Fibroblast of pulmonary artery (primary cell): ENCODE measurements around the gene ETFA.

Experiments
- DNase-seq: peaks from one replicate; pipeline ENCODE4 v3.0.0-alpha.2; 2010; ENCODE audit warnings: low read depth
- H3K4me3 ChIP-seq: replicated peaks from 2 replicates; pipeline ENCODE4 v1.5.1; 2011; ENCODE audit warnings: low read depth, mild to moderate bottlenecking, control low read depth, low read length, moderate library complexity
- TF ChIP-seq, protein P1 (sequence below): IDR thresholded peaks from 2 replicates; pipeline ENCODE4 v1.5.1; 2011; ENCODE audit warnings: mild to moderate bottlenecking, control low read depth, low read length, inconsistent platforms; ENCODE audit errors: missing control alignments

ETFA gene

DNA sequence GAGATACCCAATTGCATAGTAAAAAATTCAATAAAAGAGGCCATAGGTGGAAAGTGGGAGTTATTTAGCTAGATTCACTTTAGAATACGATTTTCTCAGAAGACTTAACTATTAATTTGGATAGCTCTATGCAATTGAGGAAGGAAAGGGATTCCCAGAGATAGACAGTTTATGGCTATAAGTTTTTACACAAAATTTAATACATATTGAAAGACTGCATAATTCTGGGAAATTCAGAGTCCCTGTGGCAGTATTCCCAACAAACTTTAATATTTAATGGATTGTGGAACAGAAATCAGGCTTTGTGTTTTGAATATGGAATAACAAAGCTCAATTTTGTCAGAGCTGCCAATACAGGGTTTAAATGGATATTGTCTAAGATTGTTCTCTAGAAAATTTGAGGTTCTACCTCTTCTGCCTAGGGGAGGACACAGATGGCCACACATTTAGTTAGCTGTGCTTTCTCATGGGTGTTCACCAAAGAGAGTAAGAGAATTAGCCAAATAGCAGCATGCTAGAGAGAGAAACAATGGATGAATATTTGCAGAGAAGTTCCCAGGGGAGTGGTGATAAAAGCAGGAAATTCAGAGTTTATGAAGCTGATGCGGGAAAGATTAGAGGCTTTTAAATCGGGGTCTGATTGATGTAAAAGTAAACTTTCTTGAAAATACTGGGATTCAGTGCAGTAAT lies 33.8 kb upstream of the ETFA start:
- TF ChIP-seq, protein P1, sequence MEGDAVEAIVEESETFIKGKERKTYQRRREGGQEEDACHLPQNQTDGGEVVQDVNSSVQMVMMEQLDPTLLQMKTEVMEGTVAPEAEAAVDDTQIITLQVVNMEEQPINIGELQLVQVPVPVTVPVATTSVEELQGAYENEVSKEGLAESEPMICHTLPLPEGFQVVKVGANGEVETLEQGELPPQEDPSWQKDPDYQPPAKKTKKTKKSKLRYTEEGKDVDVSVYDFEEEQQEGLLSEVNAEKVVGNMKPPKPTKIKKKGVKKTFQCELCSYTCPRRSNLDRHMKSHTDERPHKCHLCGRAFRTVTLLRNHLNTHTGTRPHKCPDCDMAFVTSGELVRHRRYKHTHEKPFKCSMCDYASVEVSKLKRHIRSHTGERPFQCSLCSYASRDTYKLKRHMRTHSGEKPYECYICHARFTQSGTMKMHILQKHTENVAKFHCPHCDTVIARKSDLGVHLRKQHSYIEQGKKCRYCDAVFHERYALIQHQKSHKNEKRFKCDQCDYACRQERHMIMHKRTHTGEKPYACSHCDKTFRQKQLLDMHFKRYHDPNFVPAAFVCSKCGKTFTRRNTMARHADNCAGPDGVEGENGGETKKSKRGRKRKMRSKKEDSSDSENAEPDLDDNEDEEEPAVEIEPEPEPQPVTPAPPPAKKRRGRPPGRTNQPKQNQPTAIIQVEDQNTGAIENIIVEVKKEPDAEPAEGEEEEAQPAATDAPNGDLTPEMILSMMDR, result no peak
- H3K4me3 ChIP-seq, result no peak overlapping the region
- DNase-seq, result no peak

DNA sequence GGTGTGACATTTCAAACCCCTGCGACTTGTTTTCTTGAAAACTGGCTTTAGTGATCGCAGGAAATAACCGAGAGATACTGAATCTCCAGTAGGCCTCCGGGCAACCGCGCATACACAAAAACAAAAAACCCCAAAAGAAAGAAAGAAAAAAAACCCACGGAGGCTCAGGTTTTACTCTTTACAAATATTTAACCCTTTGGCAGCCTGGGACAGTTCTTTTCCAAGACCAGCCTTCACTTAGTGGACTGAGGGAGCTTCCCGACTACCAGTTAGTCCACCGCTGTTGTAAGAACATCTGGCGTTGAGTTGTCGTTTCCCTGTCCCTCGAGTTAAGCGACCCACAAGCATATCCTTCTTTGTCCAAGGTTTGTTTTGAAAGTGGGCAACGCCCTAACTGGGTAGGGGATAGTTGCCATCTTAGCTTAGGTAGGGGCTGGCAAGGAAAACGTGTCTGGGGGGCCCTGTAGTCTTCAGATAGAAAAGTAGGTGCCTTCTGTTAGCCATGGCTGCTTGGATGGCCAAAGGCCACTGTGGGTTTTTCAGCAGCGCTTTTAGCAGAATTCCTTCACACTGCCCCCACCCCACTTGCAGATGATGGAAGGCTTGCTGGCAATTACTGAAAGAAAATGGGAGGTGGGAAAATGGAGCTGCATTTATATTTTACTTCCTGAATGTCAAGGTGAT lies 32.2 kb upstream of the ETFA start:
- H3K4me3 ChIP-seq, result no peak overlapping the region
- TF ChIP-seq, protein P1, result no peak
- DNase-seq, result no peak

DNA sequence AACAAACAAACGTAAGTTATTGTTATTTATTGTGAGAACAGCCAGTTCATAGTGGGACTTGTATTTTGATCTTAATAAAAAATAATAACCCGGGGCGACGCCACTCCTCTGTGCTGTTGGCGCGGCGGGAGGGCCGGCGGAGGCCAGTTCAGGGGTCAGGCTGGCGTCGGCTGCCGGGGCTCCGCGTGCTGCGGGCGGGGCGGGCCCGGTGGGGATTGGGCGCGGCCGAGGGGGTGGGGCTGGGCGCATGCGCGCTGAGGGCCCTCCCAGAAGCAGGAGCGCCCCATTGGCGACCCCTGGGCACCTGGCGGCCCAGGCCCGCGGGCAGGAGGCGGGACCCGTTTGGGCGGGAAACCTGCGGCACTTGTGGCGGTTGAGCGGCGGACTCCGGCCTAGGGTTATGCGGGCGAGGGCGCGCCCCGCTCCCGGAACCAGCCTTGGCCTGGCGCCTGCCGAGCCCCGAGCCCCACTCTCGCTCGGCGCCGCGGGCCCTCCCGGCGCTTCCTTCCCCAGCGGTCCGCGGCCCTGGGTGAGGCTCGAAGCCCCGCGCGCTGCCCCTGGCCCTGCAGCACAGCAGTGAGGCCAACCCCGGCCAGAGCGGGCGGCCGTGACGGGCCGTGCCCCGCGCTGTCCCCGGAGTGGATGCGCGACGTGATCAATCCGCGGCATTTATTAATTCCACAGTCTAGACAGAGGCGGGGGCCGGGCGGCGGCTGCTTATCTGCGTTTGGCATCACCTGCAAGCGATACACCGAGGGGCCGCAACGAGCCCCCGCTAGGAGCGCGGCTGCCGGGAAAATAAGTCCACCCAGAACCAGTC lies 31.3 kb upstream of the ETFA start:
- no peak overlapping the region for H3K4me3 ChIP-seq
- DNase-seq, result no peak
- TF ChIP-seq, protein P1, result no peak

DNA sequence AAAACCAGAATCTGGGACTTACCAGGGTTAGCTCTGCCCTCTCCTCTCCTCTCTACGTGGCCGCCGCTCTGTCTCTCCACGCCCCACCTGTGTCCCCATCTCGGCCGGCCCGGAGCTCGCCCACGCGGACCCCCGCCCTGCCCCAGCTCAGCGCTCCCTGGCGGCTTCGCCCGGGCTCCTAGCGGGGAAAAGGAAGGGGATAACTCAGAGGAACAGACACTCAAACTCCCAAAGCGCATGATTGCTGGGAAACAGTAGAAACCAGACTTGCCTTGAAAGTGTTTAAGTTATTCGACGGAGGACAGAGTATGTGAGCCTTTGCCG lies 30.8 kb upstream of the ETFA start:
- no peak for DNase-seq
- H3K4me3 ChIP-seq, result no peak overlapping the region
- TF ChIP-seq, protein P1, result no peak

DNA sequence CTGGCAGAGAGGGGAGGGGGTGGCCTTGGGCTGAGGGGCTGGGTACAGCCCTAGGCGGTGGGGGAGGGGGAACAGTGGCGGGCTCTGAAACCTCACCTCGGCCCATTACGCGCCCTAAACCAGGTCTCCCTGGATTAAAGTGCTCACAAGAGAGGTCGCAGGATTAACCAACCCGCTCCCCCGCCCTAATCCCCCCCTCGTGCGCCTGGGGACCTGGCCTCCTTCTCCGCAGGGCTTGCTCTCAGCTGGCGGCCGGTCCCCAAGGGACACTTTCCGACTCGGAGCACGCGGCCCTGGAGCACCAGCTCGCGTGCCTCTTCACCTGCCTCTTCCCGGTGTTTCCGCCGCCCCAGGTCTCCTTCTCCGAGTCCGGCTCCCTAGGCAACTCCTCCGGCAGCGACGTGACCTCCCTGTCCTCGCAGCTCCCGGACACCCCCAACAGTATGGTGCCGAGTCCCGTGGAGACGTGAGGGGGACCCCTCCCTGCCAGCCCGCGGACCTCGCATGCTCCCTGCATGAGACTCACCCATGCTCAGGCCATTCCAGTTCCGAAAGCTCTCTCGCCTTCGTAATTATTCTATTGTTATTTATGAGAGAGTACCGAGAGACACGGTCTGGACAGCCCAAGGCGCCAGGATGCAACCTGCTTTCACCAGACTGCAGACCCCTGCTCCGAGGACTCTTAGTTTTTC lies 30.2 kb upstream of the ETFA start:
- DNase-seq, result no peak
- no peak overlapping the region for H3K4me3 ChIP-seq
- TF ChIP-seq, protein P1, result no peak

DNA sequence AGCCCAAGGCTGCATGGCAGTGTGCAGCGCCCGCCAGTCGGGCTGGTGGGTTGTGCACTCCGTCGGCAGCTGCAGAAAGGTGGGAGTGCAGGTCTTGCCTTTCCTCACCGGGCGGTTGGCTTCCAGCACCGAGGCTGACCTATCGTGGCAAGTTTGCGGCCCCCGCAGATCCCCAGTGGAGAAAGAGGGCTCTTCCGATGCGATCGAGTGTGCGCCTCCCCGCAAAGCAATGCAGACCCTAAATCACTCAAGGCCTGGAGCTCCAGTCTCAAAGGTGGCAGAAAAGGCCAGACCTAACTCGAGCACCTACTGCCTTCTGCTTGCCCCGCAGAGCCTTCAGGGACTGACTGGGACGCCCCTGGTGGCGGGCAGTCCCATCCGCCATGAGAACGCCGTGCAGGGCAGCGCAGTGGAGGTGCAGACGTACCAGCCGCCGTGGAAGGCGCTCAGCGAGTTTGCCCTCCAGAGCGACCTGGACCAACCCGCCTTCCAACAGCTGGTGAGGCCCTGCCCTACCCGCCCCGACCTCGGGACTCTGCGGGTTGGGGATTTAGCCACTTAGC lies 29.6 kb upstream of the ETFA start:
- H3K4me3 ChIP-seq, result no peak overlapping the region
- no peak for DNase-seq
- TF ChIP-seq, protein P1, result peak; percentile 14
